ENCODE measurements around the gene GGT6. TPM values are rescaled to one million over a fixed set of nuclear protein-coding genes. Genes with fewer than 3 reads are reported as not detected.

Gene GGT6
- total and polyA plus RNA-seq, 2 of the 13 experiments (the other 11 are each of a cell fraction or from before 2014, with no cell fraction given): 0.16 to 0.80 TPM

DNA sequence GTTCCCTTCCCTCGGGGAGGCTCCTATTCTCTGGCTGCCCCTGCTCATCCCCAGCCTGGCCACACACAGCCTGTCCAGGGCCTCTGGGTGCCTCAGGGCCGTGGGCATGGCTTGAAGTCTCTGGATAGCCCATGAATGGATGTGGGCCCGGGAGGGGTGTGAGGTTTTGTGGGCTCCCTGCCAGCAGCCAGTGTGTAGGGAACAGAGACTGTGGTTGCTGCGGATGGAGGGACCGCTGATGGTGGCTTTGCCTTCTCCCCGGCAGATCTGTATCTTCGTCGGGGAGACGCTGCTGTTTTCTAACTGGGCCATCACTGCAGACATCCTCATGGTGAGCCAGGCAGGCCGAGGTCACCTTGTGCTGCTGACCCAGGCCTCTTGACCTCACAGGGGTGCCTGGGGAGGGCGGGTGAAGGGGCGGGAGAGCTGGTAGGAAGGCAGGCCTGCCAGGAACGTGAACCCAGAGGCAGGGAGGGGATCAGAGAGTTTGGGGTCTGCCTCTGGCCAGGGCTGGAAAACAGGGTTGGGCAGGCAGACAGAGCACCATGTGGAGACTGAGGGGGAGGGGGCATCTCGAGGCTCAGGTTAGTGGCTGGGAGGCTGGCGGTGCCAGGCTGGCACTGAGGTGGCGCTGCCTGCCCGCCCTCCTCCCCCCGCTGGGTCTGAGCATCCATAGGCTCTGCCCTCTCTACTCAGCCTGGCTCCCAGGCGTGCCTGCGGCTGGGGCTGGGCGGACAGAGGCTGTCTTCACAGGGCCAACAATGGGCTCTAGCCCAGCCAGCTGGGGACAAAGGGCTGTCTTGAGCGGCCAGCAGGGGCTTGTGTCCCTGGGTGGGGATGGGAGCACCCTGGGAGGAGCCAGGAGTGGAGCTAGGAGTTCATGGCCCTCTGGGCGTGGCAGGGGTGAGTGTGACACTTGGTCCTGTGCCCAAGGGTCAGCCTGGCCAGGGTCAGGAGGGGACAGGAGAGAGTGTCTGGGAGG lies 26.6 kb downstream of the GGT6 start (continued):
- TF ChIP-seq TBX2 (CRISPR knock-in tag; IDR thresholded peaks at IDR 0.05; ENCODE audit: borderline replicate concordance) (peak; percentile 41; the same call in 1 of the 2 replicates), CBX1 (IDR thresholded peaks at IDR 0.05; ENCODE audit: low read depth) (no peak), AGO1 (IDR thresholded peaks at IDR 0.05; ENCODE audit: low read depth, low read length, poor library complexity, severe bottlenecking) (peak; percentile 90), ZNF263 (CRISPR knock-in tag; IDR thresholded peaks at IDR 0.05) (peak; percentile 98), SCMH1 (CRISPR knock-in tag; IDR thresholded peaks at IDR 0.05; ENCODE audit: borderline replicate concordance) (no peak), RXRA (CRISPR knock-in tag; IDR thresholded peaks at IDR 0.05) (peak; percentile 61; the same call in 1 of the 2 replicates), RFX1 (IDR thresholded peaks at IDR 0.05) (no peak), HNRNPLL (IDR thresholded peaks at IDR 0.05; ENCODE audit: low read depth, low read length, poor library complexity, severe bottlenecking) (peak; percentile 33), GABPB1 (CRISPR knock-in tag; IDR thresholded peaks at IDR 0.05) (peak; percentile 29; the same call in 1 of the 2 replicates)
- TF ChIP-seq, protein P1, sequence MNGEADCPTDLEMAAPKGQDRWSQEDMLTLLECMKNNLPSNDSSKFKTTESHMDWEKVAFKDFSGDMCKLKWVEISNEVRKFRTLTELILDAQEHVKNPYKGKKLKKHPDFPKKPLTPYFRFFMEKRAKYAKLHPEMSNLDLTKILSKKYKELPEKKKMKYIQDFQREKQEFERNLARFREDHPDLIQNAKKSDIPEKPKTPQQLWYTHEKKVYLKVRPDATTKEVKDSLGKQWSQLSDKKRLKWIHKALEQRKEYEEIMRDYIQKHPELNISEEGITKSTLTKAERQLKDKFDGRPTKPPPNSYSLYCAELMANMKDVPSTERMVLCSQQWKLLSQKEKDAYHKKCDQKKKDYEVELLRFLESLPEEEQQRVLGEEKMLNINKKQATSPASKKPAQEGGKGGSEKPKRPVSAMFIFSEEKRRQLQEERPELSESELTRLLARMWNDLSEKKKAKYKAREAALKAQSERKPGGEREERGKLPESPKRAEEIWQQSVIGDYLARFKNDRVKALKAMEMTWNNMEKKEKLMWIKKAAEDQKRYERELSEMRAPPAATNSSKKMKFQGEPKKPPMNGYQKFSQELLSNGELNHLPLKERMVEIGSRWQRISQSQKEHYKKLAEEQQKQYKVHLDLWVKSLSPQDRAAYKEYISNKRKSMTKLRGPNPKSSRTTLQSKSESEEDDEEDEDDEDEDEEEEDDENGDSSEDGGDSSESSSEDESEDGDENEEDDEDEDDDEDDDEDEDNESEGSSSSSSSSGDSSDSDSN (CRISPR knock-in tag; IDR thresholded peaks at IDR 0.05): 0 out of 2 replicates have a peak, but pooled peaks have one; percentile 14
- TF ChIP-seq, protein P2, sequence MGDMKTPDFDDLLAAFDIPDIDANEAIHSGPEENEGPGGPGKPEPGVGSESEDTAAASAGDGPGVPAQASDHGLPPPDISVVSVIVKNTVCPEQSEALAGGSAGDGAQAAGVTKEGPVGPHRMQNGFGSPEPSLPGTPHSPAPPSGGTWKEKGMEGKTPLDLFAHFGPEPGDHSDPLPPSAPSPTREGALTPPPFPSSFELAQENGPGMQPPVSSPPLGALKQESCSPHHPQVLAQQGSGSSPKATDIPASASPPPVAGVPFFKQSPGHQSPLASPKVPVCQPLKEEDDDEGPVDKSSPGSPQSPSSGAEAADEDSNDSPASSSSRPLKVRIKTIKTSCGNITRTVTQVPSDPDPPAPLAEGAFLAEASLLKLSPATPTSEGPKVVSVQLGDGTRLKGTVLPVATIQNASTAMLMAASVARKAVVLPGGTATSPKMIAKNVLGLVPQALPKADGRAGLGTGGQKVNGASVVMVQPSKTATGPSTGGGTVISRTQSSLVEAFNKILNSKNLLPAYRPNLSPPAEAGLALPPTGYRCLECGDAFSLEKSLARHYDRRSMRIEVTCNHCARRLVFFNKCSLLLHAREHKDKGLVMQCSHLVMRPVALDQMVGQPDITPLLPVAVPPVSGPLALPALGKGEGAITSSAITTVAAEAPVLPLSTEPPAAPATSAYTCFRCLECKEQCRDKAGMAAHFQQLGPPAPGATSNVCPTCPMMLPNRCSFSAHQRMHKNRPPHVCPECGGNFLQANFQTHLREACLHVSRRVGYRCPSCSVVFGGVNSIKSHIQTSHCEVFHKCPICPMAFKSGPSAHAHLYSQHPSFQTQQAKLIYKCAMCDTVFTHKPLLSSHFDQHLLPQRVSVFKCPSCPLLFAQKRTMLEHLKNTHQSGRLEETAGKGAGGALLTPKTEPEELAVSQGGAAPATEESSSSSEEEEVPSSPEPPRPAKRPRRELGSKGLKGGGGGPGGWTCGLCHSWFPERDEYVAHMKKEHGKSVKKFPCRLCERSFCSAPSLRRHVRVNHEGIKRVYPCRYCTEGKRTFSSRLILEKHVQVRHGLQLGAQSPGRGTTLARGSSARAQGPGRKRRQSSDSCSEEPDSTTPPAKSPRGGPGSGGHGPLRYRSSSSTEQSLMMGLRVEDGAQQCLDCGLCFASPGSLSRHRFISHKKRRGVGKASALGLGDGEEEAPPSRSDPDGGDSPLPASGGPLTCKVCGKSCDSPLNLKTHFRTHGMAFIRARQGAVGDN (CRISPR knock-in tag; IDR thresholded peaks at IDR 0.05): peak; percentile 34; the same call in 1 of the 2 replicates
- TF ChIP-seq, protein P3, sequence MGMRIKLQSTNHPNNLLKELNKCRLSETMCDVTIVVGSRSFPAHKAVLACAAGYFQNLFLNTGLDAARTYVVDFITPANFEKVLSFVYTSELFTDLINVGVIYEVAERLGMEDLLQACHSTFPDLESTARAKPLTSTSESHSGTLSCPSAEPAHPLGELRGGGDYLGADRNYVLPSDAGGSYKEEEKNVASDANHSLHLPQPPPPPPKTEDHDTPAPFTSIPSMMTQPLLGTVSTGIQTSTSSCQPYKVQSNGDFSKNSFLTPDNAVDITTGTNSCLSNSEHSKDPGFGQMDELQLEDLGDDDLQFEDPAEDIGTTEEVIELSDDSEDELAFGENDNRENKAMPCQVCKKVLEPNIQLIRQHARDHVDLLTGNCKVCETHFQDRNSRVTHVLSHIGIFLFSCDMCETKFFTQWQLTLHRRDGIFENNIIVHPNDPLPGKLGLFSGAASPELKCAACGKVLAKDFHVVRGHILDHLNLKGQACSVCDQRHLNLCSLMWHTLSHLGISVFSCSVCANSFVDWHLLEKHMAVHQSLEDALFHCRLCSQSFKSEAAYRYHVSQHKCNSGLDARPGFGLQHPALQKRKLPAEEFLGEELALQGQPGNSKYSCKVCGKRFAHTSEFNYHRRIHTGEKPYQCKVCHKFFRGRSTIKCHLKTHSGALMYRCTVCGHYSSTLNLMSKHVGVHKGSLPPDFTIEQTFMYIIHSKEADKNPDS (CRISPR knock-in tag; IDR thresholded peaks at IDR 0.05): 0 out of 2 replicates have a peak, but pooled peaks have one; percentile 24
- TF ChIP-seq, protein P4, sequence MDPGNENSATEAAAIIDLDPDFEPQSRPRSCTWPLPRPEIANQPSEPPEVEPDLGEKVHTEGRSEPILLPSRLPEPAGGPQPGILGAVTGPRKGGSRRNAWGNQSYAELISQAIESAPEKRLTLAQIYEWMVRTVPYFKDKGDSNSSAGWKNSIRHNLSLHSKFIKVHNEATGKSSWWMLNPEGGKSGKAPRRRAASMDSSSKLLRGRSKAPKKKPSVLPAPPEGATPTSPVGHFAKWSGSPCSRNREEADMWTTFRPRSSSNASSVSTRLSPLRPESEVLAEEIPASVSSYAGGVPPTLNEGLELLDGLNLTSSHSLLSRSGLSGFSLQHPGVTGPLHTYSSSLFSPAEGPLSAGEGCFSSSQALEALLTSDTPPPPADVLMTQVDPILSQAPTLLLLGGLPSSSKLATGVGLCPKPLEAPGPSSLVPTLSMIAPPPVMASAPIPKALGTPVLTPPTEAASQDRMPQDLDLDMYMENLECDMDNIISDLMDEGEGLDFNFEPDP (CRISPR knock-in tag; conservative IDR thresholded peaks at IDR 0.05): 0 out of 2 replicates have a peak, but pooled peaks have one; percentile 33
- TF ChIP-seq, protein P5, sequence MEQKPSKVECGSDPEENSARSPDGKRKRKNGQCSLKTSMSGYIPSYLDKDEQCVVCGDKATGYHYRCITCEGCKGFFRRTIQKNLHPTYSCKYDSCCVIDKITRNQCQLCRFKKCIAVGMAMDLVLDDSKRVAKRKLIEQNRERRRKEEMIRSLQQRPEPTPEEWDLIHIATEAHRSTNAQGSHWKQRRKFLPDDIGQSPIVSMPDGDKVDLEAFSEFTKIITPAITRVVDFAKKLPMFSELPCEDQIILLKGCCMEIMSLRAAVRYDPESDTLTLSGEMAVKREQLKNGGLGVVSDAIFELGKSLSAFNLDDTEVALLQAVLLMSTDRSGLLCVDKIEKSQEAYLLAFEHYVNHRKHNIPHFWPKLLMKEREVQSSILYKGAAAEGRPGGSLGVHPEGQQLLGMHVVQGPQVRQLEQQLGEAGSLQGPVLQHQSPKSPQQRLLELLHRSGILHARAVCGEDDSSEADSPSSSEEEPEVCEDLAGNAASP (CRISPR knock-in tag; IDR thresholded peaks at IDR 0.05; ENCODE audit: borderline replicate concordance): peak; percentile 64; the same call in 1 of the 2 replicates
